Midbrain (tissue), 1 donor: ENCODE results near the gene ATP7B.

Source experiments
- DNase-seq: peaks from one replicate; lab custom pipeline; 2025; lab: John Stamatoyannopoulos, UW

ATP7B gene

DNA sequence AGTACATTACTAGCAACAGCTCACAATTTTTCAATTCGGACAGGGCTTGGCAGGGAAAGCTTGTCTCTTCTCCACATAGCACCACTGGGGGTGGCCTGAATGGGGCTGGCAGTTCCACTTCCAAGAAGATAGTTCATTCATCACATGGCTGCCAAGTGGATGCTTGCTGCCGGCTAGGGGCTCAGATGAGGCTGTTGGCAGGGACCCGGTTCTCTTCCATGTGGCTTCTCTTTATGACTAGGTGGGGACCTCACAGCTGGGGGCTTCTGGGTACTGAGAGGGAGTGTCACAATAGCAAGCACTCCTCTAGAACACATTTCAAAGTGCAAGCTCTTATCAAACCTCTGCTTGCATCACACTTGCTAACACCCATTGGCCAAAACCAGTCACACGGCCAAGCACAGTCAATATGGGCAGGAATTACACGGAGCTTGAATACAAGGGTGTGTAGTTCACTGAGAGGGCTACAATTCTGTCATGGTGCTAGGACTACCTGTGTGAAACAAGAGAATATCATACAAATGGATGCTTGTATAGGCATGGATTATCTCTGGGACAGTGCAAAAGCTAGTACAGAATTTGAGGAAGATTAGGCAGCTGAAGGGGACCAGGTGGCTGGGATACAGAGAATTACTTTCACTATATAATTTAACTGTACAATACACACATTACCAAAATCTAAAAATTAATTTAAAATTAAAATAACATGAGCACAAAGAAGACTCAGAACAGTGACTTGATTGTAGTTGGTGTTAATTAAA lies 32.3 kb downstream of the ATP7B start:
- no peak for DNase-seq

GRCh38 chr13:51977625-51978024 lies 33.6 kb downstream of the ATP7B start:
- no peak for DNase-seq

DNA sequence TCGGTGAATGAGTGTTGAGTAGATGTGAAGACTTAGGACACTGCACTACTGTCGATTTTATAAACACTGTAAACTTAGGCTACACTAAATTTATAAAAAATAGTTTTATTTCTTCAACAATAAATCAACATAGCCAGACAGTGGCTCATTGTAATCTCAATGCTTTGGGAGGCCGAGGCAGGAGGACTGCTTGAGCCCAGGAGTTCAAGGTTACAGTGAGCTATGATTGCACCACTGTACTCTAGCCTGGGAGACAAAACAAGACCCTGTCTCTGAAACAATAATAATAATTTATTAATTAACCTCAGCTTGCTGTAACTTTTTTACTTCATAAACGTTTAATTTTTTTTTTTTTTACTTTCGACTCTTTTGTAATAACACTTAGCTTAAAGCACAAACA lies 34.4 kb downstream of the ATP7B start:
- DNase-seq: no peak

DNA sequence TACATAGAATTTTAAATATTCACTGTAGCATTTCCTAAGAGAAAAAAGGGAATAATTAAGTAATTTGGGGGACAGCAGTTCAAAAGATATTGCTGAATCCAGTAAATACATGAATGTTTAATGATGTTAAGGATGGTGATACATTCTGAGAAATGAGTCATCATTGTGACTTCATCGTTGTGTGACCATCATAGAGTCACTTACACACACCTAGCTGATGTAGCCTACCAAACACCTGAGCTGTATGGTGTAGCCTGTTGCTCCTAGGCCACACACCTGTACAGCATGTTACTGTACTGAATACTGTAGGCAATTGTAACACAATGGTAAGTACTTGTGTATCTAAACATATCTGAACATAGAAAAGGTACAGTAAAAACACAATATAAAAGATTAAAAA lies 34.8 kb downstream of the ATP7B start:
- DNase-seq: no peak

- no peak for DNase-seq
Observed at GRCh38 chr13:51974482-51974881, 36.8 kb downstream of the ATP7B start.

DNA sequence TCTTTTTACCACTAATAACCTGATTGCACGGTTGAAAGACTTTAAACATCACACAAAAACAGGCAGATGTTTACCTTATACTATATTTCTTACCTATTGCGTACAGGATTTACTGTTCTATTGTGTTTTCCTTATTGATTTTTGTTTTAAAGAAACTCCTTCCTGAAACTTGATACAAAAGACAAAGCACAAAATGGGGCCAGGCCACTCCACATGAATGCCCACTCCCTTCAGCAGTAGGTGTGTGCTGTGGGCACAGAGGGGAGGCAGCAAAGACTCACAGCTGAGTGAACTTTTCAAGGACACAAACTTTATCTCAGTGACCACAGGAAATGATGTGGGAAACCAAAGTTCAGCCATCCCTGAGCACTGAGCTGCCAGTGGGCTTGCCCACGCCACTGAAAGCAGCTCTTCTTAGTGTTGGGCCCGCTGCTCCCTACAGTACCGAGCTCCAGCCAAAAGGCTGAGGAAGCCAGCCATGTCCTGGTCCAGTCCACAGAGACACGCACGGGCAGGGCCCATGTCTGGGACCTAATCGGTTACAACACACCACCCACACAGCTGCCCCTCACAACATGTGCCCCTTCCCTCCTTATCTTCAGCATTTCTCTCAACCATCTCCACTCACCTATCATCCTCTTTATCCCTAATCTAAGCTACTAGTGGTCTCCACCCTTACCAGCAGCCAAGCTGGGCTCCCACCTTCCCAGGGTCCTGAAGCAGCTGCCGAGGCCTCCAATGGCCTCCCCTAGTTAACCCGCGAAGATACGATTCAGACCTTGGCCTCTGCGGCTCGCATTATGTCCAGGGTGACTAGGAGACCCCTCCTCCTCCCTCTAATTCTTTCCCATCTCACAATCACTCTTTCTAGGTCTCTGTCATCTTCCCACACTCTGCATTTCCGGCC lies 39.5 kb downstream of the ATP7B start:
- DNase-seq: no peak

DNA sequence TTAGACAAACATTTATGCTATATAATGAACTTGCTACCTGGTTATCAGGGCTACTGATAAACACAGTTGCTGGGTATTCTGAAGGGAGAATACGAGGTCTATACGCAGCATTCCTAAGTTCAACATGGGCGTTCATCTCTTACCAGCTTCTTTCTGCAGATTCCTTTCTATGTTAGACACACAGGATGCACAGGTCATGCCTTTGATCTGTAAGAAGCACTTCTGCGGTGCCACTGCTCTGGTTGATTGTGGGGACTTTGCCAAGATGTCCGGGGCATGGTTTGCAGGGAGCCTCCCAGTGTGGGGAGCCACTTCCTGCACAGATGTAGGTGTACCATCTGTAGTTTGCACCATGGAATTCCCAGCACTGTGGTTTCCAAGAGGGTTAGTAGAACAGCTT lies 40.9 kb downstream of the ATP7B start:
- DNase-seq: no peak

GRCh38 chr13:51967482-51968446 lies 43.5 kb downstream of the ATP7B start:
- DNase-seq: no peak

GRCh38 chr13:51966186-51966585 lies 45.1 kb downstream of the ATP7B start:
- no peak for DNase-seq

GRCh38 chr13:51961493-51962403 lies 49.5 kb downstream of the ATP7B start:
- DNase-seq: no peak

DNA sequence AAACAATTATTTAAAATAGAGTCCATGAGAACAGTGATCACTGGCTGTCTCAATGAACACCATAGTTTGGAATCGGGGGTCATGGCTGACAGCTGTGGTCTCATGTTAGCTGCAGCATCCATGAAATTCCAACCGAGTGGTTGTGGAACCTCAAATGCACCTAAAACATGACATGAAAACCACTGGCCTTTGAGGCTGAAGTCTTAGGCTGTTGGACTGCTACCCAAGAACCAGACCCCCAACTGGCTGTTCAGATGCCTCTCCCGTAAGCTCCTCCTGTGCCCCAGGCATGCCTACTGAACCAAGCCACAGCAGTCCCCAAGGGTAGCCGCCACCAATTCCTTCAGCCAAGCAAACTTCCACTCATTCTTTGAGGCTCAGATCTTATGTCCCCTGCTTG lies 50.5 kb downstream of the ATP7B start:
- DNase-seq: no peak

DNA sequence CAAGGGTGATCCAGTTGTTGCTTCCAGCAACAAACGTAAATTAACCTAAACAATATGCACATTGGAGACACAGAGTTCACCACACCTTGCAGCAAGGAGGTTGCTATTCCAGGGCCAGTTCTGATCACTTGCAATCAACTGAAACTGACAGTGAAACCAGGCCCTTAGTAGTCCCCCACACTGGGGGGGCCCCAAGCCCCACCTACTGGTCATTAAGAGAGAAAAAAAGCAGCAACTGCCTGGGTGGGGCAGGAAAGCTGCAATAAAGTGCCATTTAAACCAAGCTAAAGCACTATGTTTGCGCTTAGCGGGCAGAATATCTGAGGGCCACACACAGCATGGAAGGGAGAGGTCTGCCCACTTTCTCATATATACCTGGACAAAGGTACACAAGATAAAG lies 51.5 kb downstream of the ATP7B start:
- DNase-seq: no peak

DNA sequence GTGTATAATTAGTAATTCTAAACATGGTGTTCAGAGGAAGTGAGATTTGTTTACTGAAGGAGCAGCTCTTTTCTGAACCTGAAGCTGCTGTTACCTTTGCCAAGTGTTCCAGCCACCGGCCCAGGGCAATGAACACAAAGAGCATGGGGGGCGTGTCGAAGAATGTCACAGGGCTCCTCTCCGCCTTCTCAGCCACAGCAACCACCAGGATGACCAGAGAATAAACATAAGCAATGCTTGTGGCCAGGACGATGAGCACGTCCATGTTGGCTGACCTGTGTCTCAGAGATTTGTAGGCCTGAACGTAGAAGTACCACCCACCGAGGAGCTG lies 53.1 kb downstream of the ATP7B start:
- DNase-seq: no peak

DNA sequence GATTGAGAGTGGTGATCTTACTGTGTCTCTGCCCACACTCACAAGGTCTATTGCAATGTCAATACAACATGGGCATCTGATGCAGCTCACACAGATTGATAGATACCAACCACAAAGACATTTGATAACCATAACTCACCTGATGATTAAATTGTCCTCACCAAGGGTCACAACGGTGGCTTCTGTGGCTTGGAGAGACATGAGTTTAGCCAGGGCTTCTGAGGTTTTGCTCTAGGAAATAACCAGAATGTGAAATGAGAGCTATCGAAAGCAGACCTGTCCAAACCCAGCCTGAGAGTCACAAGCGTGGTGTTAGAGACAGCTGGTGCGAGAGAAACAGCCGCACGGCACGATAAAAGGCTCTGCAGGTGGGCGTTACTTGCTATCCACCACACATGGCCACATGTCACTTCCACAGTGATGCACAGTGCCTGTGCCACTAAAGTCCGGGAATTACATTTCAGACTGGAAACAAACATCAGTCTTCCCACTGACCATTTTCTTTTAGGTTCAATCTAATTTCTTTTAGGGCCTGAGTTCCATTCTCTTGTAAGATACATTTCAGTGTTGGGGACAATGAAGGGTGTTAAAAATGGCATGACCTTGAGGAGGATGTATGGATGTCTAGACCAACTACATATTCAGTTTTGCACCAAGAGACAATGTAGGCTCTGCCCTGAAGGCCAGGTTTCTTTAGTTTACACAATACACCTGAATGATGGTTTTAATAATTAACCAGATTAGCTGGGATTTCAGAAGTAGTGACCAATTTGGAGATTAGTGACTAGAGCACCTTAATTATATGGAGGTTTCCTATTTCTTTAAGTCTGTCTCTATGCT lies 53.7 kb downstream of the ATP7B start:
- no peak for DNase-seq

- DNase-seq: no peak
Observed at GRCh38 chr13:51956717-51957116, 54.5 kb downstream of the ATP7B start.

DNA sequence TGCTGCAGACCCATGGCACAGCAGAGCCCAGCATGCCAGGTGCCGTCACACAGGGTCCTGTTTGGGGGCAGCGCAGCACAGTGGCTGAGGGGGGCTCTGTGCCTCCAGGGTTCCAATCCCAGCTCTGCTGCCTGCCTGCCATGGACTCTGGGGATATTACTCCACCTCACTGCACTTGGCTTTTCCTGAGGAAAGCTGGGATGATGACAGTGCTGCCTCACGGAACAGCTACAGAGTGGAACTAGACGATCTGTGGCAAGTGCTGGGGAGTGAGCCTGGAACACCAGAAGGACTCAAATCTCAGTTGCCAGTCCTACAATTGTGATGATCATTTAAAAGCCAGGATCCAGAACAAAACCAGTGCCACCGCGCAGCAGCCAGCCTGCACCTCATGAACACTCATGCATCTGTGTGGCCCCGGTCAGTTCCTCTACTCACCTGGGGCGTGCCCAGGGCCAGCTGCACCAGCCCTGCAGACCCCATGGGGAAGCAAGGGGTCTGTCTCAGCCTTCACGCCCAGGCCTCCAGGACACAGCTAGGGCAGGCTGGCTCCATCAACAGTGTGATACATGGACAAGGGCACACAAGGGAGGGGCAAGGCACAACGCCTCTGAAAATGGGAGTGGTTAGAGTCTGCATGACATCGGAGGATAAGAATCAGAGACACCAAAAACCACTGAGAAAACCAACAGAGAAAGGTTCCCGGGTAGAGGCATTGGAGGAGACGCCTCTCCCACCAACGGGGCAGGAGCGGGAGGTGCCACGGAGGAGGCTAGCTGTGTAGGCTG lies 55.2 kb downstream of the ATP7B start:
- DNase-seq: no peak

DNA sequence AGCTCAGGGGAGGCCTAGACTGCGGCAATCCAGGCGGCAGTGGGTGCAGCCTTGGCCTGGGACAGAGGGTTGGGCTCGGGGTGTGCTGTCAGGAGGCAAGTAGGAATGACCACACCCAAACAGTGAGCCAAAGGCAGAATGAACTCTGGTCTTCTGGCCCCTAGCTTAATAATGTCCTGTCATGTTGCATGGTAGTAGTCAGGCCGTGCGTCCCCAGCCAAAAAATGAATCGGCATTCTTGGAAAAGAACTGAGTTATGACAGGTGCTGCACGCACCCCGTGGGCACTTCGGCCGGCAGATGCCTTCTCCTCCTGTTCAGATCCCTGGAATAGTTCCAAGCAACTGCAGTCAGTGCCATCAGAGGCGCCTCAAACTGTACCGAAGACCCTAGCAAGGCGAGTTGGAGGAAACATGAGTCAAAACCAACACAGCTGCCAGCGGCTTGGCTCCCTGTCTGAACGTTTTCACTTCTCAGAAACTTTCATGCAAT lies 55.9 kb downstream of the ATP7B start:
- DNase-seq: no peak

DNA sequence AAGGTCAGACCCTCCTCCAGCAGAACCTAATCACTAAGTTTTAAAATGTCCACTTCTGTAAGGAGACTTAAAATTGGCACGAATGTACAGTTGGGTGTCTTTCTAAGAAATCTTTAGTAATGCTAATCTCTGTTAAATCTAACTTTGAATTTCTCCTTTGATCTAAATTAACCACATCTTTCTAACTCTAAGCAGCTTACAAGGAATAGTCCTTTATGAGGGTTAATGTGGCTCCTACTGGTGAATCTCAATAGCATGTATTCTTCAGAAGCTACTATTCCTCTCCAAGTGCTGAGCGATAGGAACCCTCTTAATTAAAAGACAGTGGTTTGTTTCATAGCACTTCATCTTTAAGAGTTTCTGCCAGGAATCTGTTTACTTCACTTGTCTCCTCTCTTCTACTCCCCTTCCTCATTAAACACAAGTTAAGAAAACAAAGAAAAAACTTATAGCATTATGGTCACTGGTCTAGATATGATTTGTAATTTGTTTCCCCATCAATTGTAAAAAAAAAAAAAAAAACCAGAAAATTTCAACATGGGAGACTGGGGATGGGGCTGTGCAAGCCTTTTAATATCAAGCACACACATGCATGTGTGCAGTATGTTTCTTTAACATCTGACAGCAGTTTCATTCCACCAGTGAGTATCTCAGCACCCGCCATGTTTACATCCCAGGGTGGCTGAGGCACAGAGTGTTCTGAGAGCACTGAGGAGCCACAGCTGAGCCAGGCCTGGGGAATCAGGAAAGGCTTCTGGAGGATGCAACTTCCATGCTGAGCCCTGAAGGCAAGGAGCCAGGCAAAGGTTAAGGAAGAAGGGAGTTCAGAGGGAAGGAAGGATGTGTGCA lies 57.7 kb downstream of the ATP7B start:
- no peak for DNase-seq
